ENCODE measurements around the gene SIM2.
"Not testable (repeated sequence)": the region's sequence is repeated elsewhere in the genome, so short reads cannot be mapped to it uniquely, and the experiment has no call there.

The SIM2 gene, protein sequence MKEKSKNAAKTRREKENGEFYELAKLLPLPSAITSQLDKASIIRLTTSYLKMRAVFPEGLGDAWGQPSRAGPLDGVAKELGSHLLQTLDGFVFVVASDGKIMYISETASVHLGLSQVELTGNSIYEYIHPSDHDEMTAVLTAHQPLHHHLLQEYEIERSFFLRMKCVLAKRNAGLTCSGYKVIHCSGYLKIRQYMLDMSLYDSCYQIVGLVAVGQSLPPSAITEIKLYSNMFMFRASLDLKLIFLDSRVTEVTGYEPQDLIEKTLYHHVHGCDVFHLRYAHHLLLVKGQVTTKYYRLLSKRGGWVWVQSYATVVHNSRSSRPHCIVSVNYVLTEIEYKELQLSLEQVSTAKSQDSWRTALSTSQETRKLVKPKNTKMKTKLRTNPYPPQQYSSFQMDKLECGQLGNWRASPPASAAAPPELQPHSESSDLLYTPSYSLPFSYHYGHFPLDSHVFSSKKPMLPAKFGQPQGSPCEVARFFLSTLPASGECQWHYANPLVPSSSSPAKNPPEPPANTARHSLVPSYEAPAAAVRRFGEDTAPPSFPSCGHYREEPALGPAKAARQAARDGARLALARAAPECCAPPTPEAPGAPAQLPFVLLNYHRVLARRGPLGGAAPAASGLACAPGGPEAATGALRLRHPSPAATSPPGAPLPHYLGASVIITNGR

DNA sequence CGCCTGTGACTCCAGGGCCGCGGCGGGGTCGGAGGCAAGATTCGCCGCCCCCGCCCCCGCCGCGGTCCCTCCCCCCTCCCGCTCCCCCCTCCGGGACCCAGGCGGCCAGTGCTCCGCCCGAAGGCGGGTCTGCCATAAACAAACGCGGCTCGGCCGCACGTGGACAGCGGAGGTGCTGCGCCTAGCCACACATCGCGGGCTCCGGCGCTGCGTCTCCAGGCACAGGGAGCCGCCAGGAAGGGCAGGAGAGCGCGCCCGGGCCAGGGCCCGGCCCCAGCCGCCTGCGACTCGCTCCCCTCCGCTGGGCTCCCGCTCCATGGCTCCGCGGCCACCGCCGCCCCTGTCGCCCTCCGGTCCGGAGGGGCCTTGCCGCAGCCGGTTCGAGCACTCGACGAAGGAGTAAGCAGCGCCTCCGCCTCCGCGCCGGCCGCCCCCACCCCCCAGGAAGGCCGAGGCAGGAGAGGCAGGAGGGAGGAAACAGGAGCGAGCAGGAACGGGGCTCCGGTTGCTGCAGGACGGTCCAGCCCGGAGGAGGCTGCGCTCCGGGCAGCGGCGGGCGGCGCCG is at the start of gene SIM2:
Gene SIM2, plus strand, starts transcription at position 135 of the 565 bp plus-strand sequence. CDS start 632 bp downstream, outside the sequence.
- DNase-seq = peak in 1 of 2 experiments; percentile 16

DNA sequence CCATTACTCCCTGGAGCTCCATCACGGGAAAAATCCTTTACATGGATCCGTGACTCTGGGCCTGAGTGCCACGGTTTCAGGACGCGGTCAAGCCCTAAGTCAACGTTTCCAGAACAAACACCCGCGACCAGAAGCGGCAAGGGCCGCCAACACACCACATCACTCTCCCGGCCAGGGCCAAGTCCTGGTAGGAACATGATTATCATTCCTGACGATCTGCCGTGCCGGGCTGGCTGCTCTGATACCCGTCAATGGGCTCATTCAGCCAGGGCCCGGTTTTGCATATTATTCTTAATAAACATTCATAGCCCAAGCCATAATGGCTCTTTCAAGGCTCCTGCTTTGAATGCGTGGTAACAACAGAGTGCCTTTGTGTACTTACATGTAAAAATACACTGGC is 44.6 kb upstream of the SIM2 start:
- no peak for DNase-seq

DNA sequence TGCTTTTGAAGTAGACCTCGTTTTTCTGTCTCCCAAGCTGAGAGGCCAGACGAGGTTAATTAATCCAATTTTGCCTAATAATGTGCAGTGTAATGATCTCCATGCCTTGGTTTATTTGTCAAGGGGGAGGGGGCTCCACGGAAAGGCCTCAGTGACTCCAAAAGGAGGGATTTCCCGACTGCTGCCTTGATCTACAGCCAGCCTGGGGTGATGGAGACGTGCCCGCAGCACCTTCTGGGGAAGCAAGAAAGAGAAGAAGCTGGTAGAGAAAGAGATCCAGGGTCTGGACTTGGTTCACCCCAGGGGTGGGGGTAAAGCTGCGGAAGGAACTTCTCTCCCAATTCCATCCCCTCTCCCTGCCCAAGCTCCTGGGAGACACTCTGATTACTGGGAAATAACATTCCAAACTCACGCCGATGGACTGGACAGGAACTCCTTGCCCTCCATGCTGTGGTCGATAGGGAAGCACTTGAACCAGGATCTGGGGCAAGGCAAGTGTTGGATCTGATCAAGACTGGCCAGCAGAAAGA is 44.1 kb upstream of the SIM2 start:
- DNase-seq = no peak

DNA sequence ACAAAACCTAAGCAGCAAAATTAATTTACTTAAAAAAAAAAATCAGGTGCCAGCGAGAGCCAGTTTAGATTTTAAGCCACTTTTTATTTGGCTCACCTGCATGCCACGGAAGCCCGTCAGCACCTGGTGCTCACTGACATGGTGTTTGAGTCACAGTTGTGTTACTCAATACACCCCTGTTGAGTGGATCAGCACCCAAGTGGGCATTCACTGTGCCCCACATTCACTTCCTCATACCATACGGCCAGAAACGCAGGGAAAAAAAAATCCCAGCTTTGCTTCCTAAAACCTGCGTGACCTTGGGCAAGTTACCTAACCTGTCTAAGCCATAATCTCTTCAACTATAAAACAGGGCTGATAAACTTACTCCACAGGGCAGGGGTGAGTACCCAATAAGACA is 42.8 kb upstream of the SIM2 start:
- DNase-seq = no peak

DNA sequence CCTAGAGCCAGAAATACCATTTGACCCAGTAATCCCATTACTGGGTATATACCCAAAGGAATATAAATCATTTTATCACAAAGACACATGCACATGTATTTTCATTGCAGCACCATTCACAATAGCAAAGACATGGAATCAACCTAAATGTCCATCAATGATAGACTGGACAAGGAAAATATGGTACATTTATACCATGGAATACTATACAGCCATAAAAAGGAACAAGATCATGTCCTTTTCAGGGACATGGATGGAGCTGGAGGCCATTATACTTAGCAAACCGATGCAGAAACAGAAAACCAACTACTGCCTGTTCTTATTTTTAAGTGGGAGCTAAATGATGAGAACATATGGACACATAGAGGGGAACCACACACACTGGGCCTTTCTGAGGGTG is 41.6 kb upstream of the SIM2 start:
- not testable (repeated sequence) for DNase-seq

DNA sequence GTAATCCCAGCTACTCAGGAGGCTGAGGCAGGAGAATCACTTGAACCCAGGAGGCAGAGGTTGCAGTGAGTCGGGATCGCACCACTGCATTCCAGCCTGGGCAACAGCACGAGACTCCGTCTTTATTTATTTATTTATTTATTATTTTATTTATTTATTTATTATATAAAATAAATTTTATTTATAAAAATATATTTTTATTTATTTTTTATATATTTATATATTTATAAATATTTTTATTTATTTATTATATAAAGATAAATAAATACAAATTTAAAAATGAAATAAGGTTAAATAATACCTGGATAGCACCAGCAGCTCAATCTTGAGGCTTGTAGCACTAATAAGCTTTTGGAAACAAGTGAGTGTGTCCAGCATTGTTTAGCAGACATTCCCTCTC is 40.9 kb upstream of the SIM2 start:
- DNase-seq = no peak

DNA sequence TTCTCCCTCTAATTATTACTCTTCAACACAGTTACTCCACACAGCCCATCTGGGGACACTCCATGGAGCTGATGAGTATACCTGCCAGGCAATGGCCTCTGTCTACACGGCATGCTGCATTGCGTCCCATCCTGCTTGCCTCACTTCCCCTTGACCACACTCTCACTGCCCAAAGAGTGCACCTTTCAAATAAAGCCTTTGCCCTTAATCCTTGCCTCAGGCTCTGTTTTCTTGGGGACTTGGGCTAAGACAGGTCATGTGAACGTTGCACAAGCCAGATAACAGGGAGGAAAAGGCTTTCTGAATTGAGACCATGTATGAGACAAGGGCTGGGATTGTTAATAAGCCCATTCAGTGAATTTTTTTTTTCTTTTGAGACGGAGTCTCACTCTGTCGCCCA is 40.0 kb upstream of the SIM2 start:
- DNase-seq = no peak

DNA sequence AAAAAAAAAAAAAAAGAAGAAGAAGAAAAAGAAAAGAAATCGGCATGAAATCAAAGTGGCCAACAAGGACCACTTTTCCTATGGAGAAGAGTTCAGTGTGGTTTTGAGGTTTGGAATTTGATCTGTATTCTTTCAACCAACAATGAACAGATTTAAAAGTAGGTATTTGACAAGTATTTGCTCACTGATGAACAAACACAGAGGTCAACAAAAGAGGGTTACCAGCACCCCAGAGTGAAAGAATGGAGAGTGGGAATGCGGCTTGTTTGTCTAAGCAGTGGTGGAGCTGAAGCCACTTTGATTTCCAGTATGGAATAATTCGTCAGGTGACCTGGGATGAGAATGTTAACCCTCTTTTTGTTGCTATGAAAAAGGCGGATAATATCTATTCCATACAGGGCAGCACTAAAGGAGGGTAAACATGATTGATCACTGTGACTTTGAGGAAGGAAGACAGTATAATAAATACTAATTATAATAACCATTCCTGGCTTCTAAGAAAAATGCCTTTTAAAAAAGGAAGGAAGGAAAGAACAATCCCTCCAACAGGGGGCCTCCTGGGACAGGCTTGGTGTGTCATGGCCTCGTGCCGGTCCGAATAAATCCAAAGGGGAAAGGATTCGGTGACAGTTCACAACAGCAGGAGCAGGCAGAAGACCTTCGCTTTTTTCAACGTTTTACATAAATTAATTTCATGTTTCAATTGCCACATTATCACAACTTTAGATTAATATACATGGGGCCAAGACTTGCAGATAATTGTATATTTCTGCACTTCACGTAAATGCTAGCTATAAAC is 37.2 kb upstream of the SIM2 start:
- no peak for DNase-seq

DNA sequence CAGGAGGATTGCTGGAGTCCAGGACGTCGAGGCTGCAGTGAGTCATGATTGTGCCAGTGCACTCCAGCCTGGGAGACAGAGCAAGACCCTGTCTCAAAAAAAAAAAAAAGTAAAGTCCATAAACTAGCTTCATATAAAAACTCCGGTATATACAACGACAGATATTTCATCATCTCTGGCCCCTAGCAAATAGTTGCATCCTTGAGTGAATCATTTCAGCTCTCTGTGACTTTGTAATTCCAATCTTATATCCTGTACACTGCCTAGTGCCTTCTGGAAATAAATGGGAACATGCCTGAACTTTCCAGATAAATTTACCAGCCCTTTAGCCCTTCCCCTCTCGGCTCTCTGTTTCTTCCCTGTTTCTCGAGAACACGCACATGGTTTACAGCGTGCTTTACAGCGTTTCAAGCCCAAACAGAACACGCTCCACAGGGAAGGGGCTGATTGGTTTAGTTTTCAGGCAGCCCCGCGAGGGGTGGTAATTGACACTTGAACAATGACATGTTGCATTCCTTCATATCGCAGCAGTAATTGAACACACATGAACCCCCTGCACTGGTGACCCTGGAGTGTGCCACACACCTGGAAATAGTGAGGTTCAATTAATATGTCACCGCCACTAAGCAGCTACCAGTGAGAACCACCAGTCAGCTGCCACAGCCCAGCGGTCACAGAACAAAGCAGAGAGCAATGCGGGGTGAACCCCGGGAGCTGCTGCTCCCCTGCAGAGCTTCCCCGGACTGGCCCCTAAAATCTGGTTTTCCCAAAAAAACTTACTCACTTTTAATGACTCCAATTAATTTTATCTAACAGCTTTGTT is 35.7 kb upstream of the SIM2 start:
- DNase-seq = no peak

DNA sequence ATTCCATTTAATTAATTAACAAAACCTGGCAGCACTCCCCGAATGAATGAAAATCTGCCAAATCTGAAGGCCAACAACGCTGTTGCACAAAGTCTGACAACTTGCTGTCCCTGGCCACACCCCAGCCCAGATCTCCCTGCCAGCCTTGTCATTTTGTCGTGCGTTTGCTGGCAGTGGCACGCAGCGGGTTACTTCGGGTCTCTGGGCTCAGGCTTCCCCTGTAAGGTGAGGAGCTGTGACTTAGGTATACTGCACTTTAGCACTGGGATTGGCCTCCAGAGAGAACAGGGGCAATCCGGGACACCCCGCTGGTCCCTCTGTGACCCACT is 34.3 kb upstream of the SIM2 start:
- DNase-seq = no peak

DNA sequence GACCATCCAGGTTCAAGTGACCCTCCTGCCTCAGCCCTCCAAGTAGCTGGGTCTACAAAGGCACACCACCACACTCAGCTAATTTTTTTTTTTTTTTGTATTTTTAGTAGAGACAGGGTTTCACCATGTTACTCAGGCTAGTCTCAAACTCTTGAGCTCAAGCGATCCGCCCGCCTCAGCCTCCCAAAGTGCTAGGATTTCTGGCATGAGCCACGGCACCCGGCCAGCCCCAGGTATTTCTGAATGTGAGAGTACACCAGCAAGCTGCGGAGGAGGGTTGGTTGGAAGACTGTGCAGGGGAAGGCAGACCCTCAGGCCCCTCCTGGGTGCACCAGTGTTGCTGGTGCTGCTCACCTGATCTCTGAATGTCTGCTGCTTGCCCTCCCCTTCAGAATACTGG is 33.1 kb upstream of the SIM2 start:
- no peak for DNase-seq

DNA sequence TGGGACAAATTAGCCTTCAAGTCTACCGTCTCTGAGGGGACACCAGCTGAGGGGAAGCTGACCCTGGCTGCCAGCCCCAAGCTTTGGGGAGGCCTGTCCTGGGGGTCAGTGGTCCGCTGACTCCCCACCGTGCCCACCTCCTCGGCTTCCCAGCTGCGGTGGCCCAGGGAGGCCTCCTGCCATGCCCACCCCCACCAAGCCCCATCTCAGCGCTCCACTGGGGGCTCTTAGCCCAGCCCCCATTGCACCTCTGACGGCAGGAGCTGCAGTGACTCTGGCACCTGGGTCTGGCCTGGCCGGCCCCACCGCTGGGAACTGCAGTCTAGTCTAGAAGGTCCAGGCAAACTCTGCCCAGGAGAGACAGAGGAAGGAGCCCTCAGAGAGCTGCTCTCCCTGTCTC is 30.2 kb upstream of the SIM2 start:
- DNase-seq = no peak

DNA sequence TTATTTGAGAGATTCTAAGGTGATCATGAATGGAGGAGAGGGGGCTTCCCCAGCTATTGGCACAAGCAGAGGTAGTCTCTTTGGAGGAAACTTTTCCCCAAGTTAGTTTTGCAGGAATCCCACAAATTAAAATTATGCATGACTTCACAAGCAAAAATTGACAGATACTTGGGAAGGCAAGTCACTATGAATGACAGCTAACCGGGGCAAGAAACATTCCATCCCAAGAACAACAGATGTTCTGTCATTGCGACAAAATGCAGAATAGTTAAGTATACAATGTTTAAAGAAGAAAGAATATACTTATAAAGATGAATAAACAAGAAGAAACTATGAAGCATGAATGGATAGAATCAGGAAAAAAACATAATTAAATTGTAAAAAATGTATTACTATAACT is 27.1 kb upstream of the SIM2 start:
- DNase-seq = no peak

DNA sequence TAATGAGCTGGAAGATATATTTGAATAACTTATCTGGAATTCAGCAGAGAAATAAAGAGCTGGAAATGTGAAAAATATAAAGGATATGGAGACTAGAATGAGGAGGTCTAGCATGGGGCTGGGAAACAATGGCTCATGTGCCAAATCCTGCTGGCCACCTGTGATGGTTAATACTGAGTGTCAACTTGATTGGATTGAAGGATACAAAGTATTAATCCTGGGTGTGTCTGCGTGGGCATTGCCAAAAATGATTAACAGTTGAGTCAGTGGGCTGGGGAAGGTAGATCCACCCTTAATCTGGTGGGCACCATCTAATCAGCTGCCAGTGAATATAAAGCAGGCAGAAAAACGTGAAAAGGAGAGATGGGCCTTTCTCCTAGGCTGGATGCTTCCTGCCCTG is 26.6 kb upstream of the SIM2 start:
- DNase-seq = not testable (repeated sequence)

DNA sequence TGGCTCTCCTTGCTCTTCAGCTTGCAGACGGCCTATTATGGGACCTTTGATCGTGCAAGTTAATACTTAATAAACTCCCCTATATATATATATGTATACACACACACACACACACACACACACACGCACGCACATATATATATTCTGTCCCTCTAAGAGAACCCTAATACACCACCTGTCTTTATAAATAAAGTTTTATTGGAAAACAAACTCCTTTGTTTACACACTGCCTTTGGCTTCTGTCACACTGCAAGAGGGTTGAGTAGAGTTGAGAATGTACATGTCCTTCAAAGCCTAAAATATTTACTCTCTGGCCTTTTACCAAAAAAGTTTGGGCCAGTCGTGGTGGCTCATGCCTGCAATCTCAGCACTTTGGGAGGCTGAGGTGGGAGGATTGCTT is 26.2 kb upstream of the SIM2 start:
- DNase-seq = no peak

DNA sequence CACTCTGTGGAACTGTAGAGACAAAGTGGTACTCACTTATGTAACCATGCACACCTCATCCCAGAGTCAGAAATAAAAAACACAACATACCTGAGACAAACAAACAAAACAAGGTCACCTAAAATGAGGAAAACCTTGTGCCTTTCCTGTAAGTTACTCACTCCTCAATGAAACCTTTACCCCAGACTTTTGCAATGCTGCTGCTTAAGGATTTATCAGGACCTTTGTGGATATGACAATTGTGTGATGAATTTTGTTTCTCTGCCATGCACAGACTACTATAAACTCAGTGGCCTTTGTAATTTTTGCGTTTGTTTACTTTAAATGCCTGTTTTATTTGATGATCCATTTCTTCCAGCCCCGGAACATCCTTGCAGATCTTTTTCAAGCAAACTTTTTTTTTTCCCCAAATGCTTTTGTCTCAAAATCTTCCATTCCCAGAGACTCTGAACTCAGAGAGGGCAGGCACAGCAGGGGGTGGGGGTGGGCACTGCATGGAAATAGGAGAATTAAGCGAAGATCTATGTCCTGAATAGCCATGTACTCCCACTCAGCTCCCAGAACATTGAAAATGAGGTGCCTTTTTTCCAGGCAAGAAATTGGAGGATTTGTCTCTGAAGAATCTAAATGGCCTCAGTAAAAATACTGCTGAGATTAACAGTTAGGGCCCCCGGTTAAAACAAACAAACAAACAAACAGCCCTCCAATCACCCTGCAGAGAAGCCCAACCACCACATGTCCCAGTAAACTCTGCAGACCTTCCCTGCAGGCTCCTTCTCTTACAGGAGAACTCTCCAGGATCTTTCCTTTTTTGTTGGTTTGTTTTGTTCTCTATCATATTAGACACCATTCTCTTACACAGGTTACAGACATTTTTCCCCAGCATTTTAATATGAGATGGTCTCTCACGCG is 22.6 kb upstream of the SIM2 start:
- DNase-seq = no peak

DNA sequence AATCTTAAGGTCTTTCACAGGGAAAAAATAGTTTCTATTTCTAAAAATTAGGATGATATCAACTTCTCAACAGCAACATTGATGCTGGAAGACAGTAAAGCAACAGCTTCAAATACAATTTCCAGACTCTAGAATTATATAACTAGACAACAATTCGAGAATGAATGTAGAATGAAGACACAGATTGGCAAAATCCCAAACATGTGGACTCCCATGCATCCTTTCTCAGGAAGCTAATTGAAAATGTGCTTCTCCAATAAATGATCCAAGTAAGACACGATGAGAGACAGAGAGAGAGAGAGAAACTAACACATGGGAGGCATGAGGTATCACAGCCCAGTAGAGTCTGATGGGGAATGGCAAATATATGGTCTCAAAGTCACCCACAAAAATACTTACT is 21.5 kb upstream of the SIM2 start:
- no peak for DNase-seq

DNA sequence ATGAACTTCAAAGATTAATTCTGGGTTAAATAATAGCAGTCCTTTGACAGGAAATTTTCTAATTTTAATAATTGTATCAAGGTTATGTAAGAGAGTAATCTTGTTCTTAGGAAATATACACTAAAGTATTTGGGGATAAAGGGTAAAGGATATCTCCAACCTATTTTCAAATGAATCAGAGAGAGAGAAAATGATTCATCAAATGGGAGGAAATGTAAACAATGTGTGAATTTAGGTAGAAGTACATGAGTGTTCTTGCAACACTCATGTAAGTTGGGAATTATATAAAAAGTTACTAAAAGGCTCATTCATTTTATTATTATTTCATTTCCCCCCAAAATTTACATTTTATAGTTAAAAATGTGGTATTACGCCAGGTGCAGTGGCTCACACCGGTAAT is 20.4 kb upstream of the SIM2 start:
- DNase-seq = no peak

DNA sequence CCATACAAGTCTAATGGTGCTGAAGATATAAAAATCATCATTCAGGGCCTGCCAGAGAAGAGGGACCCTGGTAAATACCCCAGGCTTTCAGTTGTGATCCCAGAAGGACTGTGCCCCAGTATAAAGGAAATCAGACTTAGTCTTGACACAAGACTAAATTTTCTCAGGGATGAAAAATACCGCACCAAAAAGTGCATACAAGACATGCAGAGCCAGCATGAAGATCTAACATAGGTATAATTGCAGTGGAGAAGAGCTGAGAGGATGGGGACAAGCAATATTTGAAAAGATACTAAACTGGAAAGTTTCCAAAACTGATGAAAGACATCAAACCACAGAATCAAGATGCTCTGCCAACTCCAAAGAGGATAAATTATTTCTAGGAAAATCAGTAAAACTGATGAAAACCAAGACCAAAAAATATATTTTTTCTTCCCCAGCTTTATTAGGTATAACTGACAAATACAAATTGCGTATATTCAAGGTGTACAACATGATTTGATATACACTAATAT is 17.7 kb upstream of the SIM2 start:
- DNase-seq = no peak

DNA sequence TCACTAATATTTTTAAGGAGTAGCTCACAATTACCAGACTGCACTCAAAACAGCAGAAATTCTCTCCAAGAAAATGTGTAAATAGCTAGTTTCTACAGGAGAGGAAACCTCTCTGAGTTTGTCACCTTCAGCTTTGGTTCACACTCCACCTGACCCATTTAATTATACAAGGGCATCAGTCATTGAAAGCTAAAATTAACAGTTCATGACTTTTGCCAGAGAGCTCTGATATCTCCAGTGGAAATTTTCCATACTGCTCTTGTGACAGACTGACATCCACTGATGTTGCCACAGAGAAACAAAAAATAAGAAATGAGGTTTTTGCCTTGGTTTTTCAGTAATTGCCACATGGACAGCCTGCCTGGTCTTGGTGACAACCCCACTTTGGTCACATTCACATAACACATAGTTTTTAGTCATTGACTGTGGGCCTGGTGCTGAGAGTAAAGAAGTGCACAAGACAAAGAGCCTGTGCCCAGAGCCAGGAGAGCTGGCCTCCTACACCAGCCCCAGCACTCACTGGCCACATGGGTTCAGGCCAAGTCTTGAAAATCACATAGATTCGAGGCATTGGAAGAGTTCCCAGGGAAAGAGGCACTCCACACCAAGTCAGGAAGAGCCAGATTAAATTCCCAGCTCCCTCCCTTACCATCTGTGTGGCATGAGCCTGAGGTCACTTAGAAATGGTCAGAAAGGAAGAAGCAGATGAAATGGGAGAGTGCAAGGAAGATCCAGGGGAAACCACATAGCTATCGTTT is 13.8 kb upstream of the SIM2 start:
- no peak for DNase-seq

All from SW 1271 (cell line).